Coronary artery (tissue), 2 donors: ENCODE measurements around the gene TM9SF1.

Experiments used
- DNase-seq: peaks from one replicate; pipeline ENCODE4 v3.0.0-alpha.2; 2017; ENCODE audit warnings: low spot score
- H3K27ac ChIP-seq, 2 donors: fragments of 200-600 bp; sonication (generic); one replicate each; pipeline ENCODE4 v1.5.1; 2016 to 2019
- H3K4me3 ChIP-seq: fragments of 200-600 bp; sonication (generic); 2 replicates; pipeline ENCODE4 v1.5.1; 2016; ENCODE audit warnings: mild to moderate bottlenecking, moderate library complexity
- CTCF ChIP-seq: fragments of 200-600 bp; sonication (generic); IDR thresholded peaks from one replicate; pipeline ENCODE4 v1.5.1; 2019; ENCODE audit warnings: antibody characterized with exemption

TM9SF1 gene

GRCh38 chr14:24185741-24186140, 9.5 kb downstream of the TM9SF1 start:
- H3K27ac ChIP-seq = no peak overlapping the region
- TF ChIP-seq CTCF = no peak
- no peak overlapping the region for H3K4me3 ChIP-seq
- no peak for DNase-seq

- no peak overlapping the region for H3K27ac ChIP-seq
- no peak overlapping the region for H3K4me3 ChIP-seq
- DNase-seq = no peak
- TF ChIP-seq CTCF = no peak
These were observed 10.2 kb downstream of the TM9SF1 start for GRCh38 chr14:24185026-24185425.

- TF ChIP-seq CTCF = no peak
- H3K4me3 ChIP-seq = no peak overlapping the region
- H3K27ac ChIP-seq = no peak overlapping the region
- DNase-seq = peak; percentile 72
These were observed 10.9 kb downstream of the TM9SF1 start for GRCh38 chr14:24184104-24184970.

- Histone ChIP-seq H3K27ac (no peak overlapping the region), H3K4me3 (no peak overlapping the region)
- no peak for TF ChIP-seq CTCF
- DNase-seq = peak; percentile 70
These were observed 12.2 kb downstream of the TM9SF1 start for GRCh38 chr14:24183014-24183481.

- Histone ChIP-seq H3K4me3 (no peak overlapping the region), H3K27ac (no peak overlapping the region)
- peak; percentile 71 for DNase-seq
- no peak for TF ChIP-seq CTCF
These were observed 12.9 kb downstream of the TM9SF1 start for GRCh38 chr14:24182110-24182882.

GRCh38 chr14:24181371-24182077, 13.7 kb downstream of the TM9SF1 start:
- no peak overlapping the region for H3K4me3 ChIP-seq
- H3K27ac ChIP-seq = no peak overlapping the region
- no peak for TF ChIP-seq CTCF
- peak; percentile 70 for DNase-seq
